Stimulated activated CD8-positive, alpha-beta memory T cell treated with anti-CD3 and anti-CD28 coated beads, Interleukin-12 subunit alpha, Interleukin-12 subunit beta, amount 100 ng/mL, for 24 hours (primary cell): ENCODE results near the gene OR4A47.
"Not testable (repeated sequence)": the region's sequence is repeated elsewhere in the genome, so short reads cannot be mapped to it uniquely, and the experiment has no call there.

Experiments used
- DNase-seq: peaks from one replicate; pipeline ENCODE4 v3.0.0-alpha.2; 2020; ENCODE audit errors: extremely low read depth

Gene OR4A47, protein sequence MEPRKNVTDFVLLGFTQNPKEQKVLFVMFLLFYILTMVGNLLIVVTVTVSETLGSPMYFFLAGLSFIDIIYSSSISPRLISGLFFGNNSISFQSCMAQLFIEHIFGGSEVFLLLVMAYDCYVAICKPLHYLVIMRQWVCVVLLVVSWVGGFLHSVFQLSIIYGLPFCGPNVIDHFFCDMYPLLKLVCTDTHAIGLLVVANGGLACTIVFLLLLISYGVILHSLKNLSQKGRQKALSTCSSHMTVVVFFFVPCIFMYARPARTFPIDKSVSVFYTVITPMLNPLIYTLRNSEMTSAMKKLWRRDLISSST

DNA sequence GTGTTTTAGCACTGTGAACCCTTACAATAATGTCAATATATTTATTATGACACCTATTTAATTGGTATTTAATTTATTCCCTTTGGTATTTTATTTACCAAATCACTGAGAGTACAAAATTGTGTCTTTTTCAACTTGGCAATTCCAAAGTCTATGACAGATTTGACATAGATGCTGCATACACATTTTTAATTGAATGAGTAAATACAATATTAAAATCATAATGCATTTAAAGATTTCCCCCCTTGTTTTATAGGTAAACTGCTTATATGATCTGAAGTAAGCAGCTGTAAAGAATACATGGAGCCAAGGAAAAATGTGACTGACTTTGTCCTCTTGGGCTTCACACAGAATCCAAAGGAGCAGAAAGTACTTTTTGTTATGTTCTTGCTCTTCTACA is at the start of gene OR4A47:
Gene OR4A47 (plus strand): TSS at position 301 of the 400 bp plus-strand sequence. CDS start 0 bp downstream, at position 301.
- DNase-seq, result not testable (repeated sequence)

DNA sequence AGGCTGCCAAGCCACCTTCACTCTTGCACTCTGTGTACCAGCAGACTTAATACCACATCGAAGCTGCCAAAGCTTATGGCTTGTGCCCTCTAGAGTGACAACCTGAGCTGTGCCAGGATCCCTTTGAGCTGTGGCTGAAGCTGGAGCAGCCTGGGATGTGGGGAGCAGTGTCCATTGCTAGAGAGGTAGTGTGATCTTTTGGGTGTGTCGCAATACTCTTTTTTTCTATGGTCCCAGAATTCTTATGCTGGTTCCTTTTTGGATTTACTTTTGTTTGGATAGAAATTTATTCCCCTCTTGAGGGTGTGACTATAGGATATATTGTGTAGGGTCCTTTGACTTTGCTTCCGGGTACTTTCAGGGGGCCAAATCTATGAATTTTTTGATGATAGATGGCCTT is 32.7 kb upstream of the OR4A47 start:
- DNase-seq, result not testable (repeated sequence)

DNA sequence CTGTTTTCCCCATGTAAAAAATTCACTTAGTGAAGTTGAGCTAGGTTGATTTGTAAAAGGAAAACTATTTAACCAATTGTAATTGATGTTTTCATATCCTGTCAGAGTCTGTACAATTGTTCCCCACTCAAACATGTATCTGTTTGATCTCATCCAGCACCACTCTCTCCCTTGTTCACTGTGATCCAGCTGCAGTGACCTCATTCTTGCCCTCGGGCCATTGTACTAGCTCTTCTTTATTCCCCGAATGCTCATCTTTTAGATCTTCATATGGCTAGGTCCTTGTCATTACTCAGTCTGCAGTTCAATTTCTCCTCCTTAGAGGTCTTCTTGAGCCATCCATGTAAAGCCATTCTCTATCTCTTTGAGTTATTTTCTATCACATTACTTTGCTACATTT is 14.6 kb upstream of the OR4A47 start:
- not testable (repeated sequence) for DNase-seq

DNA sequence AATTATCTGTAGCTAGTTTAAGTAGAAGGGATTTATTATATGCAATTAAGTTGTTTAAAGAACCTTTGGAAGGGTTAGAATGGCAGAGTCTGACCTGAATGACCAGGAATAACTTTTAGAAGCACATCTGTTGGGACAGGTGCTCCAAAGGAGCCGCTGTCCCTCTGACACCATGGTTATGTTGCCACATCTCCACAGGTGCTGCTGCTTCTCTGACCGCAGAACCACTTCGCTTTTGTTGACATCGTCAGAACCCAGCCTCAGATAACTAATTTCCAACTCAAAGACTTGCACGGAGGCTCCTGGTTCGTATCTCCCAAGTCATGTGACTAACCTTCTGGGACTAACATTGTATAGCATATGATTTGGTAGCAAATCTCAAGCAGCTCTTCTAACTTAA is 13.9 kb upstream of the OR4A47 start:
- DNase-seq, result not testable (repeated sequence)

DNA sequence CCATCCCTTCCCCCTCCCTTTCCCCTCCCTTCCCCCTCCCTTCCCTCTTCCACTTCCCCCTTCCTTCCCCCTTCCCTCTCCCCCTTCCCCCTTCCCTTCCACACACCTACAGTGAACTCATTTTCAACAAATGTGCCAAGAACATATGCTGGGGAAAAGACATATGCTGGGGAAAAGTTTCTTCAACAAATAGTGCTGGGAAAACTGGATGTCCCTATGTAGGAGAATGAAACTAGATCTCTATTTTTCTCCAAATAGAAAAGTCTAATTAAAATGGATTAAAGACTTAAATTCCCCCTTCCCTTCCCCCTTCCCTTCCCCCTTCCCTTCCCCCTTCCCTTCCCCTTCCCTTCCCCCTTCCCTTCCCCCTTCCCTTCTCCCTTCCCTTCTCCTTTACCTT is 17.6 kb downstream of the OR4A47 start:
- not testable (repeated sequence) for DNase-seq

DNA sequence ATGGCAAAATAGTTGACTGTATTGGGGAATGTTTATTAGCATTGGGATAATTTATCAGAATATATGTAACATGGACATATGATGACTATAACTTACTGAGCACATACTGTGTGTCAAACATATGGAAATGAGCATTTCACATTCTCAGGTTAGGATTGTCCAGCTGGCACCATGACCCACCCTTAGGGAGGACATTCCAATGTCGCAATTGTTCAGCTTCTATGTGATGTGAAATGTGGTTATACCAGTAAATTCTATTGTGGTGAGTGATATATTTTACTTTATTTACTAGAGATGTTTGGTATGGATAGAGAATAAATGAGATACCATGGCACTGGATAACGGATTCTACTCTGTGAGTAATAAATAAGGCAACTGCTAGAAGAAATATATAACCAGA is 50.4 kb downstream of the OR4A47 start:
- DNase-seq, result no peak
